ENCODE measurements around the gene NCF1. TPM values are rescaled to one million over a fixed set of nuclear protein-coding genes. Genes with fewer than 3 reads are reported as not detected.
"Not testable (repeated sequence)": the region's sequence is repeated elsewhere in the genome, so short reads cannot be mapped to it uniquely, and the experiment has no call there.

The NCF1 gene
- total RNA-seq, 2 experiments from 2014 or later: 3.9 to 4.5 TPM

GRCh38 chr7:74820146-74820805, 46.5 kb downstream of the NCF1 start:
- H3K4me3 Mint-ChIP-seq; H3K36me3 Mint-ChIP-seq (ENCODE audit: low read depth); H3K4me1 ChIP-seq (ENCODE audit: insufficient read depth, low read length); H3K27ac Mint-ChIP-seq; H3K4me3 ChIP-seq (ENCODE audit: low read length); H3K27me3 Mint-ChIP-seq; H3K9me3 Mint-ChIP-seq; H3K4me1 Mint-ChIP-seq (ENCODE audit: low read depth); intact Hi-C loops (cut with DNase I, micrococcal nuclease); H3K27ac ChIP-seq (ENCODE audit: low read depth in 1 of 2, low read length in 2 of 2); H3K9me3 ChIP-seq (ENCODE audit: control insufficient read depth in 1 of 2, insufficient read depth in 1 of 2, low read length in 2 of 2); DNase-seq; H3K27me3 ChIP-seq (ENCODE audit: control insufficient read depth in 1 of 2, insufficient read depth in 2 of 2, low read length in 2 of 2); POLR2A ChIA-PET; CTCF ChIA-PET; H3K36me3 ChIP-seq (ENCODE audit: insufficient read depth, low read length): not testable (repeated sequence)
- peak; percentile 39 for ATAC-seq (ENCODE audit: poor library complexity)

DNA sequence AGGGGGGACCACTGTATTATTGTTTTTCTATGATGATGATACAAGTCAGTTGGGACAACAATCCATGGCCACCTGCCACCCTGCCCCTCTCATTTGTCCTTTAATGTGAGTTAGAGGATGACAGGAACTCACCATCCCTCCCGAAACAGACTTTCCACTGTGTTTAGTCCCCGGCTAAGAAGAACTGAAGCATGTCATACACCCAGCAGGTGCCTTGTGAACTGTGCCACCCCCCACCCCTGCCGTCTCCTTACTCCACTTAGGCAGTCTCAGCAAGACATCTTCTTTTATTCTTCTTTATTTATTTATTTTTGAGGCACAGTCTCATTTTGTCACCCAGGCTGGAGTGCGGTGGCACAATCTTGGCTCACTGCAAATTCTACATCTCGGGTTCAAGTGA, 47.4 kb downstream of the NCF1 start:
- H3K4me3 ChIP-seq (ENCODE audit: low read length); H3K36me3 Mint-ChIP-seq (ENCODE audit: low read depth); CTCF ChIA-PET; DNase-seq; H3K9me3 ChIP-seq (ENCODE audit: control insufficient read depth in 1 of 2, insufficient read depth in 1 of 2, low read length in 2 of 2); ATAC-seq (ENCODE audit: poor library complexity); H3K36me3 ChIP-seq (ENCODE audit: insufficient read depth, low read length); H3K27ac ChIP-seq (ENCODE audit: low read depth in 1 of 2, low read length in 2 of 2); POLR2A ChIA-PET; H3K4me3 Mint-ChIP-seq; H3K27me3 Mint-ChIP-seq; H3K4me1 Mint-ChIP-seq (ENCODE audit: low read depth); H3K27me3 ChIP-seq (ENCODE audit: control insufficient read depth in 1 of 2, insufficient read depth in 2 of 2, low read length in 2 of 2); H3K9me3 Mint-ChIP-seq; H3K27ac Mint-ChIP-seq; H3K4me1 ChIP-seq (ENCODE audit: insufficient read depth, low read length); intact Hi-C loops (cut with DNase I, micrococcal nuclease): not testable (repeated sequence)

DNA sequence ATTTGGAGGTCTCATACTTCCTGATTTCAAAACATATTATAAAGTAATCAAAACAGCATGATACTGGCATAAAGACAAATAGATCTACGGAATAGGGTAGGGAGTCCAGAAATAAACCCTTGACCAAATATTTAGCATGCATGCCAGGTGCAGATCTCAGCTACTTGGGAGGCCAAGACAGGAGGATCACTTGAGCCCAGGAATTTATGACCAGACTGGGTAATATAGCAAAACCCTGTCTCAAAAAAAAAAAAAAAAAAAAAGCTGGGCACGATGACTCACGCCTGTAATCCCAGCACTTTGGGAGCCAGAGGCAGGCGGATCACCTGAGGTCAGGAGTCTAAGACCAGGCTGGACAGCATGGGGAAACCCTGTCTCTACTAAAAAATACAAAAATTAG, 56.1 kb downstream of the NCF1 start:
- H3K36me3 Mint-ChIP-seq (ENCODE audit: low read depth); intact Hi-C loops (cut with DNase I, micrococcal nuclease); H3K4me1 ChIP-seq (ENCODE audit: insufficient read depth, low read length); H3K4me3 Mint-ChIP-seq; H3K27me3 Mint-ChIP-seq; ATAC-seq (ENCODE audit: poor library complexity); H3K9me3 ChIP-seq (ENCODE audit: control insufficient read depth in 1 of 2, insufficient read depth in 1 of 2, low read length in 2 of 2); CTCF ChIA-PET; H3K4me3 ChIP-seq (ENCODE audit: low read length); H3K9me3 Mint-ChIP-seq; H3K36me3 ChIP-seq (ENCODE audit: insufficient read depth, low read length); H3K4me1 Mint-ChIP-seq (ENCODE audit: low read depth); H3K27me3 ChIP-seq (ENCODE audit: control insufficient read depth in 1 of 2, insufficient read depth in 2 of 2, low read length in 2 of 2); H3K27ac ChIP-seq (ENCODE audit: low read depth in 1 of 2, low read length in 2 of 2); DNase-seq; POLR2A ChIA-PET; H3K27ac Mint-ChIP-seq: not testable (repeated sequence)

DNA sequence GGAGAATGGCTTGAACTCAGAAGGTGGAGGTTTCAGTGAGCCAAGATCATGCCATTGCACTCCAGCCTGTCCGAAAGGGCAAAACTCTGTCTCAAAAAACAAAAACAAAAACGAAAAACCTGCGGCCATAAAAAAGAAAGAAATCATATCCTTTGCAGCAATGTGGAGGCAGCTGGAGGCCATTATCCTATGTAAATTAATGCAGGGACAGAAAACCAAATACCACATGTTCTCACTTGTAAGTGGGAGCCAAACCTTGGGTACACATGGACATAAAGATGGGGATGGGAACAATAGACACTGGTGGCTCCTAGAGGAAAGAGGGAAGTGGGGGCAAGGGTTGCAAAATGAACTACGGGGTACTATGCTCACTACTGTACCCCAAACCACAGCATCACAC, 56.6 kb downstream of the NCF1 start:
- not testable (repeated sequence) for ATAC-seq (ENCODE audit: poor library complexity); H3K36me3 ChIP-seq (ENCODE audit: insufficient read depth, low read length); H3K27ac Mint-ChIP-seq

More for the DNA sequence above, 56.6 kb downstream of the NCF1 start:
- H3K4me1 ChIP-seq (ENCODE audit: insufficient read depth, low read length); H3K4me3 ChIP-seq (ENCODE audit: low read length); H3K36me3 Mint-ChIP-seq (ENCODE audit: low read depth); H3K4me3 Mint-ChIP-seq; H3K27me3 Mint-ChIP-seq; DNase-seq; POLR2A ChIA-PET; CTCF ChIA-PET; H3K9me3 Mint-ChIP-seq; H3K9me3 ChIP-seq (ENCODE audit: control insufficient read depth in 1 of 2, insufficient read depth in 1 of 2, low read length in 2 of 2); H3K27me3 ChIP-seq (ENCODE audit: control insufficient read depth in 1 of 2, insufficient read depth in 2 of 2, low read length in 2 of 2); intact Hi-C loops (cut with DNase I, micrococcal nuclease); H3K27ac ChIP-seq (ENCODE audit: low read depth in 1 of 2, low read length in 2 of 2); H3K4me1 Mint-ChIP-seq (ENCODE audit: low read depth): not testable (repeated sequence)

Other genes starting within 250 kb of the NCF1 start
- 100 to 1,000 TPM; 105 to 109 TPM for gene GTF2I, start 116.3 kb upstream of the NCF1 start, total RNA-seq
- 10 to 100 TPM; 20.4 to 21.0 TPM for gene GTF2IRD2, start 77.6 kb downstream of the NCF1 start, total RNA-seq
- gene CASTOR2, start 190.7 kb downstream of the NCF1 start, total RNA-seq: 1 to 10 TPM; 3.1 to 3.6 TPM